ENCODE results near the gene CDH5.

- TF ChIP-seq CTCF (IDR thresholded peaks at IDR 0.05) (no peak), POLR2A (IDR thresholded peaks at IDR 0.05) (no peak)
Observed at GRCh38 chr16:66405057-66405783, 38.7 kb downstream of the CDH5 start.
